Measurements from ENCODE around the gene SLC9C1.
"Not testable (repeated sequence)": the region's sequence is repeated elsewhere in the genome, so short reads cannot be mapped to it uniquely, and the experiment has no call there.

Gene SLC9C1

GRCh38 chr3:112199622-112200316, 94.2 kb downstream of the SLC9C1 start:
- H3K36me3 Mint-ChIP-seq: no peaks in the 10 kb centered on the region
- CTCF ChIA-PET: no interaction called here
- no peaks in the 10 kb centered on the region for H3K27me3 Mint-ChIP-seq
- H3K9me3 Mint-ChIP-seq: no peaks in the 10 kb centered on the region
- no peaks in the 10 kb centered on the region for H3K4me1 Mint-ChIP-seq
- H3K4me3 Mint-ChIP-seq: no peak overlapping the region
- no peak for DNase-seq
- H3K27ac Mint-ChIP-seq: no peak overlapping the region

- H3K4me3 Mint-ChIP-seq: no peak overlapping the region
- CTCF ChIA-PET: no interaction called here
Observed at GRCh38 chr3:112197131-112197530, 96.9 kb downstream of the SLC9C1 start.

GRCh38 chr3:112187300-112187699, 106.7 kb downstream of the SLC9C1 start:
- H3K4me1 Mint-ChIP-seq: peaks cover 3% of the 10 kb centered on the region
- no peak overlapping the region for H3K4me3 Mint-ChIP-seq
- no peaks in the 10 kb centered on the region for H3K36me3 Mint-ChIP-seq
- H3K27ac Mint-ChIP-seq: no peak overlapping the region
- CTCF ChIA-PET: no interaction called here
- peaks cover 11% of the 10 kb centered on the region for H3K9me3 Mint-ChIP-seq
- DNase-seq: no peak
- peaks cover 8% of the 10 kb centered on the region for H3K27me3 Mint-ChIP-seq

More at GRCh38 chr3:112197131-112197530, 96.9 kb downstream of the SLC9C1 start:
- H3K27me3 Mint-ChIP-seq: peaks cover 7% of the 10 kb centered on the region
- no peak overlapping the region for H3K27ac Mint-ChIP-seq
- H3K4me1 Mint-ChIP-seq: no peaks in the 10 kb centered on the region
- H3K36me3 Mint-ChIP-seq: no peaks in the 10 kb centered on the region
- DNase-seq: no peak
- peaks cover 9% of the 10 kb centered on the region for H3K9me3 Mint-ChIP-seq

GRCh38 chr3:112185423-112186035, 108.5 kb downstream of the SLC9C1 start:
- H3K4me1 Mint-ChIP-seq, H3K9me3 Mint-ChIP-seq, DNase-seq, H3K4me3 Mint-ChIP-seq, H3K27ac Mint-ChIP-seq, CTCF ChIA-PET, H3K27me3 Mint-ChIP-seq, H3K36me3 Mint-ChIP-seq: not testable (repeated sequence)

GRCh38 chr3:112175646-112176045, 118.4 kb downstream of the SLC9C1 start:
- DNase-seq: no peak
- no peaks in the 10 kb centered on the region for H3K4me1 Mint-ChIP-seq
- CTCF ChIA-PET: no interaction called here
- H3K27me3 Mint-ChIP-seq: peaks cover 8% of the 10 kb centered on the region
- H3K36me3 Mint-ChIP-seq: no peaks in the 10 kb centered on the region
- no peaks in the 10 kb centered on the region for H3K9me3 Mint-ChIP-seq
- no peak overlapping the region for H3K4me3 Mint-ChIP-seq
- H3K27ac Mint-ChIP-seq: no peak overlapping the region

- CTCF ChIA-PET: no interaction called here
- Mint-ChIP-seq H3K27ac (no peak overlapping the region), H3K4me3 (no peak overlapping the region), H3K4me1 (no peaks in the 10 kb centered on the region), H3K36me3 (no peaks in the 10 kb centered on the region), H3K9me3 (no peaks in the 10 kb centered on the region), H3K27me3 (peaks cover 8% of the 10 kb centered on the region)
- no peak for DNase-seq
Observed at GRCh38 chr3:112175037-112175436, 119.0 kb downstream of the SLC9C1 start.

- no peaks in the 10 kb centered on the region for H3K4me1 Mint-ChIP-seq
- CTCF ChIA-PET: no interaction called here
Observed at GRCh38 chr3:112171144-112171543, 122.9 kb downstream of the SLC9C1 start.

GRCh38 chr3:112170046-112170445, 124.0 kb downstream of the SLC9C1 start:
- DNase-seq: no peak
- H3K4me1 Mint-ChIP-seq: no peaks in the 10 kb centered on the region
- peaks cover 4% of the 10 kb centered on the region for H3K9me3 Mint-ChIP-seq
- CTCF ChIA-PET: no interaction called here
- no peak overlapping the region for H3K4me3 Mint-ChIP-seq
- no peak overlapping the region for H3K27ac Mint-ChIP-seq
- H3K27me3 Mint-ChIP-seq: peaks cover 22% of the 10 kb centered on the region
- no peaks in the 10 kb centered on the region for H3K36me3 Mint-ChIP-seq

More at GRCh38 chr3:112171144-112171543, 122.9 kb downstream of the SLC9C1 start:
- Mint-ChIP-seq H3K27ac (no peak overlapping the region), H3K9me3 (peaks cover 2% of the 10 kb centered on the region), H3K27me3 (peaks cover 15% of the 10 kb centered on the region), H3K36me3 (no peaks in the 10 kb centered on the region), H3K4me3 (no peak overlapping the region)
- no peak for DNase-seq

- H3K9me3 Mint-ChIP-seq: peaks cover 4% of the 10 kb centered on the region
- no peak overlapping the region for H3K4me3 Mint-ChIP-seq
- no peaks in the 10 kb centered on the region for H3K36me3 Mint-ChIP-seq
- H3K4me1 Mint-ChIP-seq: no peaks in the 10 kb centered on the region
- peaks cover 13% of the 10 kb centered on the region for H3K27me3 Mint-ChIP-seq
- no peak for DNase-seq
- CTCF ChIA-PET: interaction anchor here (1.4 kb wide), 1 partner anchor 30 kb away, joined by 3 read pairs; no protein-coding TSS in a partner anchor
- H3K27ac Mint-ChIP-seq: no peak overlapping the region
Observed at GRCh38 chr3:112167758-112168157, 126.3 kb downstream of the SLC9C1 start.

GRCh38 chr3:112149136-112149535, 144.9 kb downstream of the SLC9C1 start:
- H3K4me1 Mint-ChIP-seq: no peaks in the 10 kb centered on the region
- CTCF ChIA-PET: no interaction called here
- H3K9me3 Mint-ChIP-seq: peaks cover 32% of the 10 kb centered on the region
- peaks cover 10% of the 10 kb centered on the region for H3K36me3 Mint-ChIP-seq
- H3K27me3 Mint-ChIP-seq: peaks cover 5% of the 10 kb centered on the region
- H3K4me3 Mint-ChIP-seq: no peak overlapping the region
- no peak overlapping the region for H3K27ac Mint-ChIP-seq
- DNase-seq: no peak

- no peak overlapping the region for H3K4me3 Mint-ChIP-seq
- CTCF ChIA-PET: interaction anchor here (1.3 kb wide), 1 partner anchor 32 kb away, joined by 3 read pairs; no protein-coding TSS in a partner anchor
- H3K27me3 Mint-ChIP-seq: peaks cover under 1% of the 10 kb centered on the region
- peaks cover 30% of the 10 kb centered on the region for H3K9me3 Mint-ChIP-seq
- H3K27ac Mint-ChIP-seq: peak overlapping the region; percentile 43
- H3K4me1 Mint-ChIP-seq: peaks cover 10% of the 10 kb centered on the region
- no peak for DNase-seq
- peaks cover 10% of the 10 kb centered on the region for H3K36me3 Mint-ChIP-seq
Observed at GRCh38 chr3:112143689-112144088, 150.3 kb downstream of the SLC9C1 start.

- Mint-ChIP-seq H3K36me3 (peaks cover 10% of the 10 kb centered on the region), H3K4me1 (peaks cover 10% of the 10 kb centered on the region), H3K27me3 (no peaks in the 10 kb centered on the region), H3K4me3 (no peak overlapping the region), H3K9me3 (peaks cover 28% of the 10 kb centered on the region), H3K27ac (no peak overlapping the region)
- no peak for DNase-seq
- CTCF ChIA-PET: interaction anchor here (1.3 kb wide), 1 partner anchor 32 kb away, joined by 3 read pairs; no protein-coding TSS in a partner anchor
Observed at GRCh38 chr3:112143251-112143650, 150.8 kb downstream of the SLC9C1 start.

GRCh38 chr3:112141293-112141692, 152.7 kb downstream of the SLC9C1 start:
- peaks cover 13% of the 10 kb centered on the region for H3K9me3 Mint-ChIP-seq
- peaks cover 2% of the 10 kb centered on the region for H3K36me3 Mint-ChIP-seq
- H3K4me1 Mint-ChIP-seq: peaks cover 21% of the 10 kb centered on the region
- no peak overlapping the region for H3K27ac Mint-ChIP-seq
- CTCF ChIA-PET: no interaction called here
- no peak overlapping the region for H3K4me3 Mint-ChIP-seq
- DNase-seq: no peak
- no peaks in the 10 kb centered on the region for H3K27me3 Mint-ChIP-seq

- H3K9me3 Mint-ChIP-seq: peaks cover 12% of the 10 kb centered on the region
- CTCF ChIA-PET: interaction anchor here (4.5 kb wide), 1 partner anchor 152 kb away, joined by 35 read pairs; the partner anchor contains the start of gene SLC9C1
- no peak overlapping the region for H3K4me3 Mint-ChIP-seq
- peaks cover 2% of the 10 kb centered on the region for H3K36me3 Mint-ChIP-seq
- H3K4me1 Mint-ChIP-seq: peaks cover 27% of the 10 kb centered on the region
- no peak overlapping the region for H3K27ac Mint-ChIP-seq
- no peak for DNase-seq
- no peaks in the 10 kb centered on the region for H3K27me3 Mint-ChIP-seq
Observed at GRCh38 chr3:112140584-112140983, 153.4 kb downstream of the SLC9C1 start.
